OCI-LY3 (cell line): ENCODE measurements around the gene RAPGEF3.
A peak's percentile ranks its signal among the peaks of the same experiment; 100 is the strongest.

ENCODE experiments used
- H2AFZ ChIP-seq: fragments of 200-600, 300-600 bp; shearing (Covaris generic); 2 replicates; pipeline ENCODE4 v1.6.0; 2014; ENCODE audit warnings: antibody characterized with exemption, low read depth, low read length
- H3K27ac ChIP-seq: fragments of 200-600, 300-600 bp; sonication (generic); 2 replicates; pipeline ENCODE4 v1.5.1; 2014; ENCODE audit warnings: mild to moderate bottlenecking, low read length, moderate library complexity, mixed read lengths
- H3K27me3 ChIP-seq: fragments of 200-600, 300-600 bp; sonication (generic); 2 replicates; pipeline ENCODE4 v1.6.1; 2014; ENCODE audit warnings: low read depth, low read length, mixed read lengths
- H3K36me3 ChIP-seq: fragments of 200-600, 300-600 bp; sonication (generic); replicated peaks from 2 replicates; pipeline ENCODE3; 2014; ENCODE audit warnings: low read depth, low read length, mixed read lengths
- H3K4me1 ChIP-seq: fragments of 300-600, 200-600 bp; sonication (generic); 2 replicates; pipeline ENCODE4 v1.6.1; 2014; ENCODE audit warnings: low read length, mixed read lengths
- H3K4me2 ChIP-seq: fragments of 200-600, 300-600 bp; sonication (generic); 2 replicates; pipeline ENCODE4 v1.6.1; 2014; ENCODE audit warnings: low read length, mixed read lengths
- H3K4me3 ChIP-seq: fragments of 300-600, 200-600 bp; sonication (generic); 2 replicates; pipeline ENCODE4 v1.5.1; 2014; ENCODE audit warnings: antibody characterized with exemption, mild to moderate bottlenecking, low read length, moderate library complexity
- H3K79me2 ChIP-seq: fragments of 300-600, 200-600 bp; shearing (Covaris generic); 2 replicates; pipeline ENCODE4 v1.6.1; 2014; ENCODE audit warnings: mild to moderate bottlenecking, low read length, mixed read lengths
- H3K9ac ChIP-seq: fragments of 300-600, 200-600 bp; shearing (Covaris generic); 2 replicates; pipeline ENCODE4 v1.6.0; 2014; ENCODE audit warnings: mild to moderate bottlenecking, low read length, moderate library complexity
- H3K9me3 ChIP-seq: fragments of 200-600, 300-600 bp; shearing (Covaris generic); 2 replicates; pipeline ENCODE4 v1.6.1; 2014; ENCODE audit warnings: low read length, mixed read lengths; ENCODE audit not compliant: insufficient read depth
- H4K20me1 ChIP-seq: fragments of 200-600, 300-600 bp; sonication (generic); 2 replicates; pipeline ENCODE4 v1.6.1; 2016; ENCODE audit warnings: low read length, mixed read lengths; ENCODE audit not compliant: insufficient read depth
- EZH2phosphoT487 ChIP-seq: fragments of 200-600 bp; shearing (Covaris generic); IDR thresholded peaks from 2 replicates; pipeline ENCODE4 v1.6.1; 2018; ENCODE audit warnings: antibody characterized with exemption, mixed run types, low read depth
- TF ChIP-seq, protein P1 (sequence below): fragments of 200-600, 300-600 bp; sonication (generic); IDR thresholded peaks from 2 replicates; pipeline ENCODE4 v1.5.1; 2014; ENCODE audit warnings: antibody characterized with exemption, low read length, low read depth

Gene RAPGEF3

DNA sequence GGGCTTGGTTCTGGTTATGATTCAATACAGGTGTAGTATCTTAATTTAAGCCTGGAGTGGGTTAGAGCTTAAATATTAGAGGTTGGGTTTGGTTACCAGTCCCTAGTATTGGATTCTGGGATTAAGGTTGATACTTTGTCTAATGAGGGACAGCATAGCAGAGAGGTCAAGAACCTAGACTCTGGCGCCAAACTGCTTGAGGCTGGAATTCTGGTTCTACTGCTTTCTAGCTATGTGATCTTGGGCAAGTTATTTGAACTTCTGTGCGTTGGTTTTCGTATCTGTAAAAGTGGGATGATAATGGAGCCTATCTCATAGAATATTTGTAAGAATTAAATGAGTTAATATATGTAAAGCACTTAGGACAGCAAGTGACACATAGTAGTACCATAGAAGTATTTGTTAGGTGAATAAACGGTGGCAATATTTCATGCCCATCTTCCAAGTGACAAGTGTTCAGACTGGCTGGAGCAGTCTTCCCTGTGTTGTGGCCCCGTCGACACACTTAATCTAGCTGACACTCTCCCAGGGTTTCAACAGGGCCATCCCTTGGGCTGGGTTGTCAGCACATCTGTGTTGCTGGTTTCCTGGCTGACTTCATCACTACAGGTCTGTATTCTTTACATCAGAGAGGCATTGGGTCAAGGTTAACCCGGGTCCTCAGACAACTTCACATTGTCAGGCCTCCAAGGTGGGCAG is 36.4 kb downstream of the RAPGEF3 start:
- peaks cover 32% of the 10 kb centered on the region for H3K4me1 ChIP-seq
- no peak for TF ChIP-seq EZH2phosphoT487
- TF ChIP-seq, protein P1, sequence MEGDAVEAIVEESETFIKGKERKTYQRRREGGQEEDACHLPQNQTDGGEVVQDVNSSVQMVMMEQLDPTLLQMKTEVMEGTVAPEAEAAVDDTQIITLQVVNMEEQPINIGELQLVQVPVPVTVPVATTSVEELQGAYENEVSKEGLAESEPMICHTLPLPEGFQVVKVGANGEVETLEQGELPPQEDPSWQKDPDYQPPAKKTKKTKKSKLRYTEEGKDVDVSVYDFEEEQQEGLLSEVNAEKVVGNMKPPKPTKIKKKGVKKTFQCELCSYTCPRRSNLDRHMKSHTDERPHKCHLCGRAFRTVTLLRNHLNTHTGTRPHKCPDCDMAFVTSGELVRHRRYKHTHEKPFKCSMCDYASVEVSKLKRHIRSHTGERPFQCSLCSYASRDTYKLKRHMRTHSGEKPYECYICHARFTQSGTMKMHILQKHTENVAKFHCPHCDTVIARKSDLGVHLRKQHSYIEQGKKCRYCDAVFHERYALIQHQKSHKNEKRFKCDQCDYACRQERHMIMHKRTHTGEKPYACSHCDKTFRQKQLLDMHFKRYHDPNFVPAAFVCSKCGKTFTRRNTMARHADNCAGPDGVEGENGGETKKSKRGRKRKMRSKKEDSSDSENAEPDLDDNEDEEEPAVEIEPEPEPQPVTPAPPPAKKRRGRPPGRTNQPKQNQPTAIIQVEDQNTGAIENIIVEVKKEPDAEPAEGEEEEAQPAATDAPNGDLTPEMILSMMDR, result no peak
- no peak overlapping the region for H3K4me3 ChIP-seq
- H3K36me3 ChIP-seq, result peaks cover 5% of the 10 kb centered on the region
- H3K9ac ChIP-seq, result no peak overlapping the region
- H2AFZ ChIP-seq, result no peak overlapping the region
- H3K27ac ChIP-seq, result no peak overlapping the region
- H3K79me2 ChIP-seq, result no peaks in the 10 kb centered on the region
- no peaks in the 10 kb centered on the region for H3K27me3 ChIP-seq
- no peaks in the 10 kb centered on the region for H3K9me3 ChIP-seq
- H4K20me1 ChIP-seq, result no peaks in the 10 kb centered on the region
- no peak overlapping the region for H3K4me2 ChIP-seq

DNA sequence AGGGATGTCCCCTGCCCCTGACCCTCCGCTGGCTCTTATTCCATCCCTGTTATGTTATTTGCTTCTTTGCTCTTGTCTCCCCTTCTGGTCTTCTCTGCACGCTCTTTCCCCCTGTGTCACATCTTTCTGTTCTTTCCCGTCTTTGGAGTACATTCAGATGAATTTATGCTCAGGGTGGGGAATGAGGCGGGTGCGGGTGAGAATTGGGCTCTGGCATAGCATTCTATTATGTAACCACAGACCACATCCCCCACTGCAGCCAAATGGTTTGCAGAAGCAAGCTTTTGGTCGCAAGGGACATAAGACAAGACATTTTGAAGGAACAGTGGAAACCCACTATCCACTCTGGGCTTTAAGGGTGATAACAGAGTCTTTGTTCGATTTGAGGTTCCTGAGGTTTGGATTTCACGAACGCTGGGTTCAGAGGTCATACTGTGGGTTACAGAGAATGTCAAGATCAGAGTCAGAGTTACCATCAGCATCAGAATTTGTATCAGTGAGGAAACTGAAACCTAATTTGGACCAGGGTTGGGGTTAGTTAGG is 37.2 kb downstream of the RAPGEF3 start:
- Histone ChIP-seq H3K79me2 (no peaks in the 10 kb centered on the region), H4K20me1 (no peaks in the 10 kb centered on the region), H3K9me3 (no peaks in the 10 kb centered on the region), H3K4me3 (no peak overlapping the region), H3K4me2 (no peak overlapping the region), H3K27ac (no peak overlapping the region), H3K27me3 (no peaks in the 10 kb centered on the region), H3K4me1 (peaks cover 27% of the 10 kb centered on the region), H3K36me3 (peaks cover 5% of the 10 kb centered on the region), H2AFZ (no peak overlapping the region), H3K9ac (no peak overlapping the region)
- TF ChIP-seq, protein P1, result no peak
- TF ChIP-seq EZH2phosphoT487, result no peak

DNA sequence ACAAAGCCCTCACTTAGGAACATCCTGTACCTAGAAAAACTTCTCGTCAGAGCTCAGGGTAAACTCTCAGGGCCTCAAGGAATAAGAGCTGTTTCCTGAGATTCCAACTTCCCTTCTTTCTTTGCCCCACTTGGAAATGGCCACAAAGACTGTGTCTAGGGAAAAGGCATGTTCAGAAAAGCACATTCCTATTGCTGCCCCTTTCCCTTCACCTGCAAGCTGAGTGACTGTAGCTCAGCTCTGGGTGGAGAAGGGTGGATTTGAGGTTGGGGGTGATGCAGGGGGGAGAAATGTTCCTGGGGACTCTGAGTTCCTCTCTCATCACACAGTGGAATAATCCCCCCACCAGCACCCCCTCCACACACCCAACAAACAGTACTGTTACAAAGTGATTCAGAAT is 40.1 kb downstream of the RAPGEF3 start:
- H2AFZ ChIP-seq, result no peak overlapping the region
- H3K27ac ChIP-seq, result no peak overlapping the region
- H3K4me3 ChIP-seq, result no peak overlapping the region
- no peaks in the 10 kb centered on the region for H3K9me3 ChIP-seq
- H3K4me1 ChIP-seq, result peaks cover 28% of the 10 kb centered on the region
- TF ChIP-seq, protein P1, result no peak
- no peak for TF ChIP-seq EZH2phosphoT487
- H3K36me3 ChIP-seq, result no peaks in the 10 kb centered on the region
- H4K20me1 ChIP-seq, result no peaks in the 10 kb centered on the region
- H3K9ac ChIP-seq, result no peak overlapping the region
- no peak overlapping the region for H3K4me2 ChIP-seq
- no peaks in the 10 kb centered on the region for H3K79me2 ChIP-seq
- H3K27me3 ChIP-seq, result no peaks in the 10 kb centered on the region

DNA sequence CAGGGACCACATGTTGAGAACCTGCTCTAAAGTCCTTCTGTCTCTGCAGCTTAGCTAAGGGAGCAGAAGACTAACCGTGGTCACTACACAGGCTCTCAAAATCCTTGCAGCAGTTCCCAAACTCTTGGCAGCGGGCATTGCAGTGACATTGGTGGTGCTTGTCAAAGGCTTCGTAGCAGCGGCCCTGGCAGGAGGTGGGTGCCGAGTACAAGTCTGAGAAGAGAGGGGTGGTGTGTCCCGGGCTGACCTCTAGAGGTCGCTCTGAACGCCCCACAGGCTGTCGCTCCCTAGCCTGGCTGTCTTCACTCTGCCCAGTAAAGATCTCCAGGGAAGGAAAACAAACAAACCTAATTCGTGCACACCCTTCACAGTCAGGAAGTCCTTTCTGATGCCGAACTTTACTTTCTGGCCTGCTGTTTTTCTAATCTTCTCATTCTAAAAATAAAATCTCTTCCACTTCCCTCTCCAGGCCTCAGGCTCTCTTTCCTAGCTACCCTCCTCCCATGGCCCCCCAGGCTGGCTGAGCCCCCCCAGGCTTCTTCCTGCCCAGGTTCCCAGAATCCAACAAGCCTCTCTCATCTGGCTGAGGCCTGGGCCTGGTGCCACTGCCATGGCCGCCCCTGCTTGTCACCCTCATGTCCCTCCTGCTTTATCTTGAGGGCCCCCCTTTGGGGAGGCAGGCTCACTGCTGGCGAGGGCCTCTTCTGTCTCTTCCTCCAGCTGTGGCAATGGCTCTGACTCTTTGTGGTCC is 41.1 kb downstream of the RAPGEF3 start:
- H3K4me2 ChIP-seq, result peak overlapping the region; percentile 22
- H4K20me1 ChIP-seq, result no peaks in the 10 kb centered on the region
- H3K4me3 ChIP-seq, result no peak overlapping the region
- no peaks in the 10 kb centered on the region for H3K36me3 ChIP-seq
- no peaks in the 10 kb centered on the region for H3K79me2 ChIP-seq
- no peaks in the 10 kb centered on the region for H3K27me3 ChIP-seq
- peaks cover 28% of the 10 kb centered on the region for H3K4me1 ChIP-seq
- H2AFZ ChIP-seq, result 0 out of 2 replicates have a peak overlapping the region, but pooled peaks have one; percentile 4
- TF ChIP-seq EZH2phosphoT487, result no peak
- TF ChIP-seq, protein P1, result peak; percentile 74
- no peaks in the 10 kb centered on the region for H3K9me3 ChIP-seq
- no peak overlapping the region for H3K9ac ChIP-seq
- H3K27ac ChIP-seq, result no peak overlapping the region
